ACC112 (cell line): ENCODE measurements around the gene CFAP73.
"Not testable (repeated sequence)": the region's sequence is repeated elsewhere in the genome, so short reads cannot be mapped to it uniquely, and the experiment has no call there.

Experiments
- H2AFZ ChIP-seq: fragments of 200-600 bp; sonication (generic); one replicate; pipeline ENCODE4 v1.6.0; 2017; ENCODE audit warnings: antibody characterized with exemption, low read length; ENCODE audit not compliant: unreplicated experiment
- H3K27ac ChIP-seq: fragments of 200-600 bp; sonication (generic); 2 replicates; pipeline ENCODE4 v1.5.1; 2014; ENCODE audit warnings: low read depth, mild to moderate bottlenecking, antibody characterized with exemption, low read length, moderate library complexity
- H3K27me3 ChIP-seq: fragments of 200-600 bp; sonication (generic); 2 replicates; pipeline ENCODE4 v1.6.1; 2014; ENCODE audit warnings: mild to moderate bottlenecking, antibody characterized with exemption, low read length, moderate library complexity, mixed read lengths; ENCODE audit not compliant: insufficient read depth
- H3K36me3 ChIP-seq: fragments of 200-600 bp; sonication (generic); 2 replicates; pipeline ENCODE4 v1.6.1; 2016; ENCODE audit warnings: mild to moderate bottlenecking, antibody characterized with exemption, low read length, moderate library complexity, mixed read lengths; ENCODE audit not compliant: insufficient read depth
- H3K4me1 ChIP-seq: fragments of 200-600 bp; sonication (generic); one replicate; pipeline ENCODE4 v1.6.1; 2016; ENCODE audit warnings: low read length, mixed read lengths; ENCODE audit not compliant: insufficient read depth, unreplicated experiment, control insufficient read depth
- H3K4me3 ChIP-seq: fragments of 200-600 bp; sonication (generic); 2 replicates; pipeline ENCODE4 v1.5.1; 2014; ENCODE audit warnings: mild to moderate bottlenecking, low read depth, low read length
- H3K79me2 ChIP-seq: fragments of 200-600 bp; sonication (generic); one replicate; pipeline ENCODE4 v1.6.0; 2016; ENCODE audit warnings: low read length; ENCODE audit not compliant: control insufficient read depth, unreplicated experiment, insufficient read depth

CFAP73 gene

GRCh38 chr12:113109872-113110599 lies 39.5 kb upstream of the CFAP73 start:
- no peak overlapping the region for H2AFZ ChIP-seq
- H3K27ac ChIP-seq: no peak overlapping the region
- no peaks in the 10 kb centered on the region for H3K79me2 ChIP-seq
- H3K4me3 ChIP-seq: no peak overlapping the region
- H3K4me1 ChIP-seq: no peaks in the 10 kb centered on the region
- peaks cover 2% of the 10 kb centered on the region for H3K27me3 ChIP-seq
- H3K36me3 ChIP-seq: no peaks in the 10 kb centered on the region

DNA sequence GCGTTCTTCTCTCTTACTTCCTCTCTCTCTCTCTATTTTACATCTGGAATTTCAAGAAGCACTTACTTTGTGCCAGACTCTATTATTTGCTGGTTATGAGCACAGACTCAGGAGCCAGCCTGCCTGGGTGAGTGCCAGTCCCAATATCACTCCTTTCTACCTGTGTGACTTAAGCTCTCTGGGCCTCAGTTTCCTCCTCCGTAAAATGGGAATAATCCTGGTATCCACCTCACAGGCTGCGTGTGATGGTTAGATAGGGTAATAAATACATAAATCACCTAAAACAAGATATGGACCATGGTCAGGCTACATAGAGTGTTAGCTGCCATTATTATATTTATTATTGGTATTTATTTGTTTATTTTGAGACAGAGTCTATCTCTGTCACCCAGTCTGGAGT lies 38.3 kb upstream of the CFAP73 start:
- Histone ChIP-seq H3K4me1 (no peaks in the 10 kb centered on the region), H3K27ac (no peak overlapping the region), H3K36me3 (no peaks in the 10 kb centered on the region), H2AFZ (no peak overlapping the region), H3K27me3 (peaks cover 2% of the 10 kb centered on the region), H3K4me3 (no peak overlapping the region), H3K79me2 (no peaks in the 10 kb centered on the region)

DNA sequence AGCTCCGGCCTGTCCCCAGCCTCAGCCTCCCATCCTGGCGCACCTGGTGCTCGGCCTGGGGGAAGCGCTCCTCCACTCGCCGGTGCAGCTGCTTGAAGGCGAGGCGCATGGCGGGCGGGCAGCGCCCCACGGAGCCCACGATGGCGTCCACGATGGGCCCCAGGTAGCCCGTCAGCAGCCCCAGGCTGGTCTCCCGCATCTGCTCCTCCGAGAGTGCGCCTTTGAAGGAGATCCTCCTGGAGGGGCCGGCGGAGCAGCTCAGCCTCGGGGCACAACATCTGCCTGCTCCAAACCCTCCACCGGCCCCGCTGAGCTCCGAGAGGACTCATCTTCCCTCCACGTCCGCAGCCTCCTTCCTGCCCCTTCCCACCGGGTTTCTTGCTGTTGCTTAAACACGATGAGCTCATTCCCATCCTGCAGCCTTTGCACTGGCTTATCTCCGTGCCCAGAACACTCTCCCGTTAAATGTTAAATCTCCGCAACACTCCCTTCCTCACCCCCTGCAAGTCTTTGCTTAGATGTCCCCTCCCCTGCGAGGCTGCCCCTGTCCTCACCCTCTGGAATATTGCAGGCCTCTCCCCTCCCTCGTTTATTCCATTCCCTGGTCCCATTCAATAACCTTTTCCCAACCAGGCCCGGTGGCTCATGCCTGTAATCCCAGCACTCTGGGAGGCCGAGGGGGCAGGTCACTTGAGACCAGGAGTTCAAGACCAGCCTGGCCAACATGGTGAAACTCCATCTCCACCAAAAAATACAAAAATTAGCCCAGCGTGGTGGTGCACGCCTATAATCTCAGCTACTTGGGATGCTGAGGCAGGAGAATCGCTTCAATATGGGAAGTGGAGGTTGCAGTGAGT lies 37.3 kb upstream of the CFAP73 start:
- H3K36me3 ChIP-seq: no peaks in the 10 kb centered on the region
- H2AFZ ChIP-seq: no peak overlapping the region
- H3K79me2 ChIP-seq: no peaks in the 10 kb centered on the region
- H3K4me1 ChIP-seq: no peaks in the 10 kb centered on the region
- H3K27me3 ChIP-seq: peaks cover 2% of the 10 kb centered on the region
- H3K4me3 ChIP-seq: no peak overlapping the region
- no peak overlapping the region for H3K27ac ChIP-seq

- peaks cover 2% of the 10 kb centered on the region for H3K27me3 ChIP-seq
- no peaks in the 10 kb centered on the region for H3K79me2 ChIP-seq
- no peak overlapping the region for H3K4me3 ChIP-seq
- no peaks in the 10 kb centered on the region for H3K36me3 ChIP-seq
- H3K27ac ChIP-seq: no peak overlapping the region
- H2AFZ ChIP-seq: no peak overlapping the region
- no peaks in the 10 kb centered on the region for H3K4me1 ChIP-seq
Observed at GRCh38 chr12:113113397-113113796, 36.1 kb upstream of the CFAP73 start.

DNA sequence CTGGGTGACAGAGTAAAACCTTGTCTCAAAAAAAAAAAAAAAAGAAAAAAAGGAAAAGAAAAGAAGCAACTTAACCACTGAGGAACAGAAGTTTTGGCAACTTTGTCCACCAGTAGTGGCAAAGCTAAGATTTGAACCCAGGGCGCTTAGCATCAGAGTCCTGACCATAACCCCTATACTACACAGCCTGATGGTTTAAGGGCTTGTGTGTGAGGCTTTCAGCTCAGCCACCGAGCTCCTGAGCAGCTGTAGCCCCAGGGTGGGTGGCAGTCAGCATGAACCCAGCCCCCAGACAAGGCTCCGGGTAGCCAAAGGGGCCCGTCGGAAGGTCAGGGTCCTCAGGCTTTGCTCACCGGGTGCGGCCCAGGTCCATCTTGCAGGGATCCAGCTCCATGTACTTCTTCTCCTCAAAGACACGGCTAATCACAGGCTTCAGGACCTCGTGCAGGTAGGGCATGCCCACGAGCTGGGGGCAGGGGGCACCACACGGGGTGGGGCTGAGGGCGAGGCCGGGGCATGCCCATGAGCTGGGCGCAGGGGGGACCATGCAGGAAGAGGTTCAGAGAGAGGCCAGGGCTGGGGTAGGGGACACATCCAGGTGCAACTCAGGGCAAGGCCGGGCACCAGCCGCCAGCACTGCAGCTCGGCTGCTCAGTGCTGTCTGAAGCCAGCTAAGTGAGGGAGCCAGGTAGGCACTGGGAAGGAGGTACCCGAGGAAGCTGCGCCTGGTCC lies 34.9 kb upstream of the CFAP73 start:
- no peaks in the 10 kb centered on the region for H3K36me3 ChIP-seq
- H3K27ac ChIP-seq: no peak overlapping the region
- H3K79me2 ChIP-seq: no peaks in the 10 kb centered on the region
- H3K4me3 ChIP-seq: no peak overlapping the region
- peaks cover 11% of the 10 kb centered on the region for H3K27me3 ChIP-seq
- no peaks in the 10 kb centered on the region for H3K4me1 ChIP-seq
- H2AFZ ChIP-seq: no peak overlapping the region

GRCh38 chr12:113115455-113116126 lies 33.9 kb upstream of the CFAP73 start:
- no peaks in the 10 kb centered on the region for H3K4me1 ChIP-seq
- H3K4me3 ChIP-seq: no peak overlapping the region

GRCh38 chr12:113116875-113117274 lies 32.6 kb upstream of the CFAP73 start:
- peaks cover 27% of the 10 kb centered on the region for H3K27me3 ChIP-seq
- H3K27ac ChIP-seq: no peak overlapping the region
- H3K36me3 ChIP-seq: no peaks in the 10 kb centered on the region

More at GRCh38 chr12:113115455-113116126, 33.9 kb upstream of the CFAP73 start:
- no peak overlapping the region for H3K27ac ChIP-seq
- peaks cover 18% of the 10 kb centered on the region for H3K27me3 ChIP-seq
- H2AFZ ChIP-seq: no peak overlapping the region
- H3K36me3 ChIP-seq: no peaks in the 10 kb centered on the region
- no peaks in the 10 kb centered on the region for H3K79me2 ChIP-seq

GRCh38 chr12:113117684-113118083 lies 31.8 kb upstream of the CFAP73 start:
- not testable (repeated sequence) for H2AFZ ChIP-seq, H3K27ac ChIP-seq, H3K4me3 ChIP-seq, H3K4me1 ChIP-seq, H3K79me2 ChIP-seq, H3K36me3 ChIP-seq
- peaks cover 35% of the 10 kb centered on the region for H3K27me3 ChIP-seq

More at GRCh38 chr12:113116875-113117274, 32.6 kb upstream of the CFAP73 start:
- Histone ChIP-seq H3K79me2 (no peaks in the 10 kb centered on the region), H3K4me3 (no peak overlapping the region), H2AFZ (no peak overlapping the region), H3K4me1 (no peaks in the 10 kb centered on the region)

DNA sequence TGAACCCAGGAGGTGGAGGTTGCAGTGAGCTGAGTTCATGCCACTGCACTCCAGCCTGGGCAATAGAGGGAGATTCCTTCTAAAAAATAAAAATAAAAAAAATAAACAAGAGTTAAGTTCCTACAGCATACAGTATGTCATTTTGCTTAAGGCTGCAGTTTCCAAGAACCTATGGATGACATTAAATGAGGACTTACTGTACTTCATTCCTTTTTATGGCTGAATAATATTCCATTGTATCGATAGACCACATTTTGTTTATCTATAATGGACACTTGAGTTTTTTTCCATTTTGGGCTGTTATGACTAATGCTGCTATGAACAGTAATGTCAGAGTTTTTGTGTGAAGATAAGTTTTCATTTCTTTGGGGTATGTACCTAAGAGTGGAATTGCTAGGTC lies 31.4 kb upstream of the CFAP73 start:
- Histone ChIP-seq H3K79me2 (no peaks in the 10 kb centered on the region), H3K27me3 (peaks cover 39% of the 10 kb centered on the region), H3K27ac (no peak overlapping the region), H3K36me3 (no peaks in the 10 kb centered on the region), H3K4me1 (no peaks in the 10 kb centered on the region), H2AFZ (no peak overlapping the region), H3K4me3 (no peak overlapping the region)

GRCh38 chr12:113119980-113120669 lies 29.4 kb upstream of the CFAP73 start:
- Histone ChIP-seq H3K4me1 (no peaks in the 10 kb centered on the region), H3K36me3 (no peaks in the 10 kb centered on the region), H3K27ac (no peak overlapping the region), H2AFZ (no peak overlapping the region), H3K27me3 (peaks cover 41% of the 10 kb centered on the region), H3K4me3 (no peak overlapping the region), H3K79me2 (no peaks in the 10 kb centered on the region)
